GM20000 (cell line): Measurements from ENCODE around the gene SEC14L1.
"Not testable (repeated sequence)": the region's sequence is repeated elsewhere in the genome, so short reads cannot be mapped to it uniquely, and the experiment has no call there.

Source experiments
- DNase-seq: peaks from one replicate; pipeline ENCODE4 v3.0.0; 2012; ENCODE audit warnings: low spot score
- CTCF ChIP-seq: IDR thresholded peaks from 2 replicates; pipeline ENCODE4 v1.5.1; 2012; ENCODE audit warnings: mild to moderate bottlenecking, control low read depth; ENCODE audit errors: extremely low read depth, missing control alignments

Gene SEC14L1

GRCh38 chr17:77099997-77100396, 40.8 kb upstream of the SEC14L1 start:
- DNase-seq, result no peak
- no peak for TF ChIP-seq CTCF

- TF ChIP-seq CTCF, result no peak
- DNase-seq, result no peak
Observed at GRCh38 chr17:77101521-77102410, 39.0 kb upstream of the SEC14L1 start.

GRCh38 chr17:77102411-77103134, 38.2 kb upstream of the SEC14L1 start:
- DNase-seq, result not testable (repeated sequence)

- TF ChIP-seq CTCF, result no peak
- no peak for DNase-seq
Observed at GRCh38 chr17:77105706-77106105, 35.1 kb upstream of the SEC14L1 start.

- no peak for TF ChIP-seq CTCF
- DNase-seq, result peak; percentile 27
Observed at GRCh38 chr17:77106874-77107358, 33.9 kb upstream of the SEC14L1 start.

- no peak for TF ChIP-seq CTCF
- DNase-seq, result peak; percentile 55
Observed at GRCh38 chr17:77107506-77108433, 33.0 kb upstream of the SEC14L1 start.

- TF ChIP-seq CTCF, result no peak
- DNase-seq, result no peak
Observed at GRCh38 chr17:77109159-77109759, 31.5 kb upstream of the SEC14L1 start.
